GM18499 (cell line): ENCODE data around the gene C5AR2.
"Not testable (repeated sequence)": the region's sequence is repeated elsewhere in the genome, so short reads cannot be mapped to it uniquely, and the experiment has no call there.

Source experiments
- ATAC-seq: cut with Tn5 transposase; IDR thresholded peaks from one replicate; pipeline ENCODE4 v1.9.1; 2021; ENCODE audit warnings: moderate number of reproducible peaks; ENCODE audit not compliant: insufficient read depth, unreplicated experiment

C5AR2 gene

GRCh38 chr19:47331931-47332547 lies at the start of gene C5AR2:
TSS of gene C5AR2 (plus strand) at chr19:47332175. CDS start at chr19:47340800, 8,625 bp downstream.
- ATAC-seq: no peak

- ATAC-seq: no peak
Observed at GRCh38 chr19:47283405-47284059, 48.4 kb upstream of the C5AR2 start.

- ATAC-seq: no peak
Observed at GRCh38 chr19:47284324-47284899, 47.6 kb upstream of the C5AR2 start.

- ATAC-seq: no peak
Observed at GRCh38 chr19:47296036-47296435, 35.9 kb upstream of the C5AR2 start.

- ATAC-seq: not testable (repeated sequence)
Observed at GRCh38 chr19:47300867-47301266, 31.1 kb upstream of the C5AR2 start.

- no peak for ATAC-seq
Observed at GRCh38 chr19:47302249-47302648, 29.7 kb upstream of the C5AR2 start.

GRCh38 chr19:47303966-47304365 lies 28.0 kb upstream of the C5AR2 start:
- ATAC-seq: no peak

GRCh38 chr19:47305309-47305751 lies 26.6 kb upstream of the C5AR2 start:
- ATAC-seq: no peak

GRCh38 chr19:47306303-47306702 lies 25.7 kb upstream of the C5AR2 start:
- ATAC-seq: no peak

GRCh38 chr19:47309038-47309437 lies 22.9 kb upstream of the C5AR2 start:
- no peak for ATAC-seq

GRCh38 chr19:47309608-47310007 lies 22.4 kb upstream of the C5AR2 start, which contains the start of gene C5AR1:
TSS of gene C5AR1 (plus strand) at chr19:47309861. CDS start at chr19:47309896, 35 bp downstream.
- no peak for ATAC-seq

GRCh38 chr19:47310323-47310722 lies 21.7 kb upstream of the C5AR2 start:
- ATAC-seq: no peak

- no peak for ATAC-seq
Observed at GRCh38 chr19:47310819-47311218, 21.2 kb upstream of the C5AR2 start.

GRCh38 chr19:47312366-47313006 lies 19.5 kb upstream of the C5AR2 start:
- ATAC-seq: no peak

GRCh38 chr19:47313754-47314295 lies 18.1 kb upstream of the C5AR2 start:
- no peak for ATAC-seq

GRCh38 chr19:47315125-47315821 lies 16.7 kb upstream of the C5AR2 start:
- ATAC-seq: no peak

- no peak for ATAC-seq
Observed at GRCh38 chr19:47316513-47316912, 15.5 kb upstream of the C5AR2 start.

- ATAC-seq: no peak
Observed at GRCh38 chr19:47319923-47320871, 11.8 kb upstream of the C5AR2 start.

- no peak for ATAC-seq
Observed at GRCh38 chr19:47321630-47322029, 10.3 kb upstream of the C5AR2 start.
